NCI-H187 (cell line): ENCODE data around the gene NLRP6.
"Not testable (repeated sequence)": the region's sequence is repeated elsewhere in the genome, so short reads cannot be mapped to it uniquely, and the experiment has no call there.

Source experiments
- DNase-seq, 2 experiments: peaks; one replicate each; lab custom pipeline; 2025; lab: John Stamatoyannopoulos, UW

NLRP6 gene

DNA sequence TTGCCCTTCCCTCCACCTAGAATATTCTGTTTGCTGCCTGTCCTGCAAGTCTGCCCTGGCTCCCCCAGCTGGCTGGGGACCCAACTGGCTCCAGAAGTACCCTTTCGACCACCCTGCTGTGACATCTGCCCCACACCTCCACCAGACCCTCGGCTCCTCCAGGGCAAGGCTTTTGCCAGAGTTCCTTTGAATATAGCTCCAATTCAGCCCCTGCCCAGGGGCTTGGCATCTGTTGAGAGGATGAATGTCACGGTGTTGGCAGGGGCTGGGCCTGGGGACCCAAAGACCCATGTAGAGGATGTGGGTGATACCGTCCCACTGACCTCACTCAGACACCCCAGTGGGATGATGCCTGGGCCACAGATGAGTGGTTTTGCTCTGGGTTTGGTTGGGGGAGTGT is 4.0 kb downstream of the NLRP6 start:
- DNase-seq = no peak

DNA sequence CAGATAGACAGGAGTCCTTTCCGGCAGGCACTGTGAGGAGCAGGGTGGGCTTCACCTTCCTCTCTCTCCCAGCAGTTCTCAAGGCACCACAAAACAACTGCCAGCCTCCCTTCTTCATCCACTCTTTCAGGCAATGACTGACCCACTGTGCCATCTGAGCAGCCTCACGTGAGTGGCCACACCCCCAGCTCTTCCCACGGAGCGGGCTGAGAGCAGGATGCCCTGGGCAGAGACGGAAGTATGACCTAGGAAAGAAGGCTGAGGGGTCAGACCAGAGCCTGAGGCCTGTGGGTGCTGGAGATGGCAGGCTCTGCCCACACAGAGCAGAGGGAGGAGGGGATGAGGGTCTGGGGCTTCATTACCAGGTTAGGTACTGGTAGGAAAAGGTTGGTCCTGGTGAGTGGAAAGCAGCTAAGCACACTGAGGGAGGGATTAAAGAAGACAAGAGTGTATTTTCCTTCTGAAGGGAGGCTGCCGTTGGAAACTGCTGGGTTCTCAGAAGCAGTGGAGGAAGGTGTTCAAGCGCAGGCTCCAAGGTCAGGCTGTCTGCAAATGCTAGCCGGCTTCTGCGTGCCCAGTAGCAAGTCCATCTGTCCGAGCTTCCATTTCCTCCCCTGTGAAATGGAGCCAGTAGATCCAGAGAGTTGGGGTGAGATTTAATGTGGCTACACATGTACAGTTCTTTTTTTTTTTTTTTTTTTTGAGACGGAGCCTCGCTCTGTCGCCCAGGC is 4.6 kb downstream of the NLRP6 start:
- no peak for DNase-seq

DNA sequence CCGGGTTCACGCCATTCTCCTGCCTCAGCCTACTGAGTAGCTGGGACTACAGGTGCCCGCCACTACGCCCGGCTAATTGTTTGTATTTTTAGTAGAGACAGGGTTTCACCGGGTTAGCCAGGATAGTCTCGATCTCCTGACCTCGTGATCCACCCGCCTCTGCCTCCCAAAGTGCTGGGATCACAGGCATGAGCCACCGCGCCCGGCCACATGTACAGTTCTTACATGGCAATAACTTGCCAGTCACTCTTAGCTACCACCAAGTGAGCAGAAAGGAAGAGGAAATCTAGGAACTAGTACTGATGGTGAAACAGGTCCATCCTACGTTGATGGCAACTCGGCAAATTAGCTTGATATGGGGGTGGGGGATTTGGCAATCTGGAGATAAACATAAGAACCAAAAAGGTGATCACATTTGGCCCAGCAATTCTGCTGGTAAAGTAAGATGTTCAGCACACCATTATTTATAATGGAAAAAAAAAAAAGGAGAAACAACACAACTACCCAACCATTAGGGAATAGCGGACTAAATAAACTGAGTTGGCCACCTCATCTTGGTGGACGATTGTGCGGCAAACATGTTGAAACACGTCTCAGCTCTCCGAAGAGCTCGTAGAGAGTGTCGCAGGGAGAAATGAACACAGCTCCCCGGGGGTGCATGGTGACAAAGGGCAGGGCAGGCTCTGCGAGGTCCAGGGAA is 5.3 kb downstream of the NLRP6 start:
- no peak for DNase-seq

DNA sequence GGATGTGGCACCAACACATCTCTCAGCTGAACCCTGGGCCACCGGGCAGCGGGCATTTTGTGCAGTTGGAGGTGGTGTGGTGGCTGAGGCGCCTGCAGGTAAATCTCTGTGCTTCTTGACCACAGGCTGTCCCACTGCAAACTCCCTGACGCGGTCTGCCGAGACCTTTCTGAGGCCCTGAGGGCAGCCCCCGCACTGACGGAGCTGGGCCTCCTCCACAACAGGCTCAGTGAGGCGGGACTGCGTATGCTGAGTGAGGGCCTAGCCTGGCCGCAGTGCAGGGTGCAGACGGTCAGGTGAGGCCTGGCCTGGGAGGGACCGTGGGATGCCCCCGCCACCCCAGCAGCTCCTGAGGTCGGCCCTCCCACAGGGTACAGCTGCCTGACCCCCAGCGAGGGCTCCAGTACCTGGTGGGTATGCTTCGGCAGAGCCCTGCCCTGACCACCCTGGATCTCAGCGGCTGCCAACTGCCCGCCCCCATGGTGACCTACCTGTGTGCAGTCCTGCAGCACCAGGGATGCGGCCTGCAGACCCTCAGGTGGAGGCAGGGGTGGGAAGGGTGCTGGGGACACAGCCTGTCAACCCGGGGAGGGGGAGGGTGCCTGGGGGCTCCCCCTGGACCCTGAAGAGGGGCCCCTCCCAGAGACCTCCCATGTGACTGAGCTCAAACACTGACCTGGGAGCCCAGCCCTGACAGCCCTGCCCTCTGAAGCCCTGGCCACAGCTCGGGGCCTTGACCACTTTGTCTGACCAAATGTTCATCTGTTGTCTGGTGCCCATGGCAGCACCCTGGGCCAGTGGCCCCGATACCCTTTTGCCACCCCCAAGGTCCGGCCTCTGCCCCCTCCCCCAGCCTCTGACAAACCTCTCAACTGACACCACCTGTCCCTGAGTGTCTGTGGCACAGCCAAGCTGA is 6.2 kb downstream of the NLRP6 start:
- DNase-seq = no peak

DNA sequence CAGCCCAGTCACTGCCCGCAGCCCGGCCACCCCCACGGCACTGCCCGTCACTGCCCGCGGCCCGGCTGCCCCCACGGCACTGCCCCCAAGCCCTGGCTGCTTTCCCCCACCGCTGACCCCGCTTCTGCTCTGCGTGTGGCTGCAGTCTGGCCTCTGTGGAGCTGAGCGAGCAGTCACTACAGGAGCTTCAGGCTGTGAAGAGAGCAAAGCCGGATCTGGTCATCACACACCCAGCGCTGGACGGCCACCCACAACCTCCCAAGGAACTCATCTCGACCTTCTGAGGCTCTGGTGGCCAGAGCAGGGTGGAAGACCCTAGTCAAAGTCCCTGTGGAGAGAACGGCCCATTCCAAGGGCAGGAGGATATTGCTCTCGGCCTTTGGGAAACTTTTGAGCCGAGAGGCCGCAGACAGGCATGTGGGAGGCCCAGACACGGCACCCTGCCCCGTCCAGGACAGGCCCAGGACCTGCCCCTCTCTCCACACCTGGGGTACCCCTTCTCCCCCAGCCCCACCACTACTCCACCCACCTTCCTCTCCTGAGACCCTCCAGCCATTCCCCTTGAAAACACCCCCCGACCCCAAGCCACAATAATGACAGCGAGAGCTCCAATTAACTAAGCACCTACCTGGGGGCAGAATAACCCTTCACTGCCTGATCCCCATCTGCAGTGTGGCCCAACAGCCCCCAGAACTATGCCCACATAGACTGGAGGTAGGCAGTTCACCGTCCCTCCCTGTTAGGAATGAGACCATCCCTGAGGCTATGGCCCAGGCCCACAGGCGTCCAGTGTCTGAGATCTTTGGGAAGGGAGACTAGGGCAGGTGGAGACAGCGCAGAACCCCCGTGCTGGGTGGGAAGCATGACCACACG is 7.0 kb downstream of the NLRP6 start:
- DNase-seq = no peak

DNA sequence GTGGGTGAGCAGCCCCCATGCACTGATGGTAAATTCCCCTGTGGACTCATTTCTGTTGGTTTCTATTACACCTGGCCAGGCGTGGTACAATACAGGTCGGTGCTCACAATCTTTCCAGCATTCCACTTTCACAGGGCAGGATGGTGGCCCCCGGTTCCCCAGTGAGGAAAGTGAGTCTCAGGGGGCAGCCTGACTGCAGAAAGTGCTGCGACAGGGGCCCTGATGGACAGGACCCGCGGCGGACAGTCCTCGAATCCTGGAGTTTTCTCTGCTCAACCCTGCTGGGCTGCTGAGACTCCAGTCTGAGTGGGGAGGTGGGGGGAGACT is 7.7 kb downstream of the NLRP6 start:
- DNase-seq = no peak

DNA sequence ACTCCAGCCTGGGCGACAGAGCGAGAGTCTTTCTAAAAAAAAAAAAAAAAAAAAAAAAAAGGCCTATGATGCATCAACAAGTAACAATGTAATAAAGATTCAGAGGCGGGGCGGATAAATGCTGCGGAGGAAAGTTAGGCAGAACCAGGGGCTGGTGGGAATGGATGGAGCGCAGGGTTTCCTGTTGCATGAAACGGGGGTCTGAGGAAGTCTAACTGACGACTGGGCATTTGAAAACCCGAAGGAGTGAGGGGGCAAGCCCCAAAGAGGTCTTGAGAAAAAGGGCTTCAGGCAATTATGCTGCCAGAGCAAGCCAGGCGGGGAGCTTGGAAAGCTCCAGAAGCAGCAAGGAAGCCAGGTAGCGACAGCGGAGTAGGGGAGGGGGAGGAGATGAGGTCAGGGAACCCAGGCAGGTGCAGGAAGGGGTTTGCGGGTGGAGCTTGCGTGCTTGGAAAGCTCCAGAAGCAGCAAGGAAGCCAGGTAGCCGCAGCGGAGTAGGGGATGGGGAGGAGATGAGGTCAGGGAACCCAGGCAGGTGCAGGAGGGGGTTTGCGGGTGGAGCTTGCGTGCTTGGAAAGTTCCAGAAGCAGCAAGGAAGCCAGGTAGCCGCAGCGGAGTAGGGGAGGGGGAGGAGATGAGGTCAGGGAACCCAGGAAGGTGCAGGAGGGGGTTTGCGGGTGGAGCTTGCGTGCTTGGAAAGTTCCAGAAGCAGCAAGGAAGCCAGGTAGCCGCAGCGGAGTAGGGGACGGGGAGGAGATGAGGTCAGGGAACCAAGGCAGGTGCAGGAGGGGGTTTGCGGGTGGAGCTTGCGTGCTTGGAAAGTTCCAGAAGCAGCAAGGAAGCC is 9.0 kb downstream of the NLRP6 start:
- DNase-seq = not testable (repeated sequence)

DNA sequence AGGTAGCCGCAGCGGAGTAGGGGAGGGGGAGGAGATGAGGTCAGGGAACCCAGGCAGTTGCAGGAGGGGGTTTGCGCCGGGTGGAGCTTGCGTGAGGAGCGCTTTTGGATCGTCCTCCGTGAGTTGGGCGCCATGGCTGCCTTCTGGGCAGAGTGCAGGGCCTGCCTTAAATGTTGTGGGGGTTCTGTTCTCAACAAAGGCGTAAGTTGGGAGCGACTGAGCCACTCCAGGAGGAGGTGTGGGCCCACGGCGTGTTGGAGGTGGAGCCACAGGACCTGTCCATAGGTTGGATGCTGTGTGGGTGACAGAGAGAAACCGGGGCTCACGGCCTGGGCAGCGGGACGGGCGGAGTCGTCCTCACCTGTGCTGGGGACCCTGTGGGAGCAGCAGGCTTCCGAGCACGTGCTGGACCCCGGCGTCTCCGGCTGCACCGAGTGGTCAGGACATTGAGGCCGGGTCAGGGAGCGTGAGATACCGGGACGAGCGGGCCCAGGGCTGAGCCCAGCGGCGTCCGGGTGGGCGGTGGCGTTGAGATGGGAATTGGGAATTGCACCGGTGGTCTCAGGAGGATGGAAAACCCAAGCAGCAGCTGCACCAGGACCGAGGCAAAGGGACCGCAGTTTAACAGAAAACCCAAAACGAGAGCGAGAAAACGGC is 9.7 kb downstream of the NLRP6 start:
- no peak for DNase-seq

DNA sequence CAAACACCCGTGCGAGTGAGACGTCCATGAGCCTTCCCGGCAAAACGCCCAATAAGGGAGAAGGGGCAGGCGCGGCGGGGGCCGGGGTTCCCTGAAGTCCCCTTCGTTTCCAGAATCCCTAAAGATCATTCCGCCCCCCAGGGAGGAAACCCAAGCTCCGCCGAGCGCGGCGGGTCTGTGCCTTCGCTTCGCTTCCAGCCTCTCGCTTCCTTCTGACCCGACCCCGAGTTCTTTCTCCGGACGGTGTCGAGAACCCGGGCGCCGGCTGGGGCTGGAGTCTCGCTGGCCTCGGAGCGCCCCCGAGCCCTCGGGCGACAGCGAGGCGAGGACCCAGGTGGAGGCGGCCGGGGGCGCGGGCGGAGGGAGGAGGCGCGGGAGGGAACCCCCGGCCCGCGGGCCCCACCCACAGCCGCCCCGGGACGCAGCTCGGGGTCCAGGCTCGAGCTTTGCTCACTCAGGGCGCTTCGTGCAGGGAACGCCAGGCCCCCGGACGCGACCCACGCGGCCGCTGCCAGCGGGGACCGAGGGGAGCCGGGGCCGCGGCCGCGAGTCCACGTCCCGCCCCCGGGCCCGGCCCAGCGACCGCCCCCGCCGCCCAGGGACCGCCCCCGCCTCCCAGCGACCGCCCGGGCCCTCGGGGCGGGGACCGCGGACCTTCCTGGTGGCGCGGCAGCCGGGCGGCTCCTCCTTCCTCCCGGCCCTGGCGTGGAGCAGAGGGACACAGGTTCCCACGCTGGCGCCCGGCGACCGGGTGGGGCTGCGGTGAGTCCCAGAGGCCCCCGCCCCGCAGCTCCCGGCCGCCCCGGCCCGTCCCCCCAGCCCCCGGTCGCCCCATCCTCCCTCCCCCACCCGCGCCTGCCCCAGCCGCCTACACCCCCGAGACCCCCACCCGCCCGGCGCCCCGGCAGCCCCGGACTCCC is 10.5 kb downstream of the NLRP6 start, which contains the start of gene PGGHG:
Gene PGGHG, plus strand, starts transcription at position 649 of the 920 bp plus-strand sequence. CDS start 691 bp downstream, outside the sequence.
- no peak for DNase-seq

DNA sequence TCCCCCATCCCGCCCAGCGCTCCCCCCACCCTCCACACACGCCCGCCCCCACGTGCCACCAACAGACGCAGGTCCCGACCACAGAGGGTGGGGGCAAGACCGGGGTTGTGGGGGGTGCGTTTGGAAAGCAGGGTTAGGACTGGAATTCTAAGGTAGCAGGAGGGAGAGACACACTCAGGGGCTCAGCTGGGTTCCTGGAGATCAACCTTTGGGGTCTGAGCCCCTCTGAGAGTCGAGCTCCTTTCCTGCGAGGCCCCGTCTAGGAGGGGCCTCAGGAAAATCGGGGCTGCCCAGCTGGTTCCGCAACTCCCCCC is 11.1 kb downstream of the NLRP6 start:
- no peak for DNase-seq

DNA sequence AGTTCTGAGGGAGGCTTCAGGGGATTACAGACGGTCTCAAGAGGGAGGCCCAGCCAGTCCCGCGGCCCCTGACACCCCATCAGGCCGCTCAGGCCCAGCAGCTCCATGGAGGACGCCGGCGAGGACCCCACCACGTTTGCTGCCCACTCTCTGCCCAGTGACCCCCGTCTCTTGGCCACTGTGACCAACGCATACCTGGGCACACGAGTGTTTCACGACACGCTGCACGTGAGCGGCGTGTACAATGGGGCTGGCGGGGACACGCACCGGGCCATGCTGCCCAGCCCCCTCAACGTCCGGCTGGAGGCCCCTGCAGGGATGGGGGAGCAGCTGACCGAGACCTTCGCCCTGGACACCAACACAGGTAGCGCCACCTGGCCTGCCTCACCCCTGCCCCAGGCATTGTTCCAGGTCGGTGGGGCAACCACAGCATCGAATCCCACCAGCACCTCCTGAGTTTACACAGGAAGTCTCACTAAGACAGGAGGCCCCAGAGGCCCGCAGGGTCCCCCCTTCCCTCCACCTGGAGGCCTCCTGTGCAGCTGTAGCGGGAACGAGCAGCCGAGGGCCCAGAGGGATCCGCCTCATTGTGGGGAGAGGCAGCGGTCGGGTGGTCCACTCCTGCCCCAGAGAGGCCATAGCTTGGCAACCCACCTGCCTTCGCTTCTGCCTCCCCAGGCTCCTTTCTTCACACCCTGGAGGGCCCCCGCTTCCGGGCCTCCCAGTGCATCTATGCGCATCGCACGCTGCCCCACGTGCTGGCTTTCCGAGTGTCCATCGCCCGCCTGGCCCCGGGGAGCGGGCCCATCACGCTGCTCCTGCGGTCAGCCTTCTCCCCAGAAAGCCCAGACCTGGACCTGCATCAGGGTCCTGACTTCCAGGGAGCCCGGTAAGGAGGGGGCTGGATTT is 11.8 kb downstream of the NLRP6 start:
- no peak for DNase-seq

DNA sequence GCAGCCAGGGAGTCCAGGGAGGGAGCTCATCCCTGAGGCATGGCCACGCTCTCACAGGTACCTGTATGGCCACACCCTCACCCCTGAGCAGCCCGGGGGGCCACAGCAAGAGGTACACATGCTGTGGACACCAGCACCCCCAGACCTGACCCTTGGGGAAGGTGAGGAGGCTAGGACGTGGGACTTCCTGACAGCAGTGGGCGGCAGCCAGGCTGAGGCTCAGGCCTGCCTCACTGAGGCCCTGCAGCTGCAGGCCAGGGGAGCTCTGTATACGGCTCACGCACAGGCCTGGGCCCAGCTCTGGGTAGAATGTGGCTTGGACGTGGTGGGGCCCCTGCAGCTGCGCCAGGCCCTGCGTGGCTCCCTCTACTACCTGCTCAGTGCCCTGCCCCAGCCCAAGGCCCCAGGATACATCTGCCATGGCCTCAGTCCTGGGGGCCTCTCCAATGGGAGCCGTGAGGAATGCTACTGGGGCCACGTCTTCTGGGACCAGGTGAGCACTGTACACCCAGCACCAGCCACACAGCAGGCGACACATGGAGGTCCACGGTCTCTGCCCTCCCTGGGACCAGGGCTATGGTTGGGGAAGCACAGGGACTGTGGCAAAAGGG is 12.5 kb downstream of the NLRP6 start:
- no peak for DNase-seq

DNA sequence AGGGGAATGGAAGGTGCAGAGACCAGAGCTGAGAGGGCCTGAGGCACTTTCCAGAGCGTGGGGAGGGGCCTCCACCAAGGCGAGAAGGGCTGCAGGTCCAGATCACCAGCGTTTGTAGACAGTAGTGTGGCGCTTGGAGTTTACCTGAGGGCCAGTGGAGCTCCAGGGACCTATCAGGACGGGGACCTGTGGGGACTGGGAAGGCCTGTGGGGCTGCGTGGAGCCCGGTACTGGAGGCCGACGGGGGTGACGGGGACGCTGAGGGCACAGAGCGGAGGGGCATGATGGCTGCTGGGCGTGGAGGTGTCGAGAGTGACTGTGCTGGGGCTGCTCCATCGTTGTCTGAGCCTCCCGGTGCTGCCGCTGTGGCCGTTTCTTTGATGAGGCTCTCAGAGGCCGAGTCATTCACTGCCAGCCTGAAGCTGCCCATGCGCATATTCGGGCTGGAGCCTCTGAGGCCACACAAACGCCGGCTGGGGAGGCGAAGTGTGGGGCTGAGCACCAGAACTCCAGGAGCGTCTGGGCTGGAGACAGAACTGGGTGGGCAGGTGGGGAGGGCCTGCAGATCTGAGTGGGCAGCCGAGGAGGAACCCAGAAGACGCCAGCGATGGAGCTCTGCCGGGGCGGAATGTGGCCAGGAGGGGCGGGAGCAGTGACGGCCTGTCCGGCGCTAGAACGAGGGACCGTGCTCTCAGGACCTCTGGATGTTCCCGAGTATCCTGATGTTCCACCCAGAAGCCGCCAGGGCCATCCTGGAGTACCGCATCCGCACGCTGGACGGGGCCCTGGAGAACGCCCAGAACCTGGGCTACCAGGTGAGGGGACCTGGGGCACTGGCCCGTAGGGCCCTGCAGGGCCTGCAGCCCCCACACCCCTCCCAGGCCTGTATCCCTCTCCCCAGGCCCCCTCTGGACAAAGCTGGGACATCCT is 13.3 kb downstream of the NLRP6 start:
- no peak for DNase-seq

DNA sequence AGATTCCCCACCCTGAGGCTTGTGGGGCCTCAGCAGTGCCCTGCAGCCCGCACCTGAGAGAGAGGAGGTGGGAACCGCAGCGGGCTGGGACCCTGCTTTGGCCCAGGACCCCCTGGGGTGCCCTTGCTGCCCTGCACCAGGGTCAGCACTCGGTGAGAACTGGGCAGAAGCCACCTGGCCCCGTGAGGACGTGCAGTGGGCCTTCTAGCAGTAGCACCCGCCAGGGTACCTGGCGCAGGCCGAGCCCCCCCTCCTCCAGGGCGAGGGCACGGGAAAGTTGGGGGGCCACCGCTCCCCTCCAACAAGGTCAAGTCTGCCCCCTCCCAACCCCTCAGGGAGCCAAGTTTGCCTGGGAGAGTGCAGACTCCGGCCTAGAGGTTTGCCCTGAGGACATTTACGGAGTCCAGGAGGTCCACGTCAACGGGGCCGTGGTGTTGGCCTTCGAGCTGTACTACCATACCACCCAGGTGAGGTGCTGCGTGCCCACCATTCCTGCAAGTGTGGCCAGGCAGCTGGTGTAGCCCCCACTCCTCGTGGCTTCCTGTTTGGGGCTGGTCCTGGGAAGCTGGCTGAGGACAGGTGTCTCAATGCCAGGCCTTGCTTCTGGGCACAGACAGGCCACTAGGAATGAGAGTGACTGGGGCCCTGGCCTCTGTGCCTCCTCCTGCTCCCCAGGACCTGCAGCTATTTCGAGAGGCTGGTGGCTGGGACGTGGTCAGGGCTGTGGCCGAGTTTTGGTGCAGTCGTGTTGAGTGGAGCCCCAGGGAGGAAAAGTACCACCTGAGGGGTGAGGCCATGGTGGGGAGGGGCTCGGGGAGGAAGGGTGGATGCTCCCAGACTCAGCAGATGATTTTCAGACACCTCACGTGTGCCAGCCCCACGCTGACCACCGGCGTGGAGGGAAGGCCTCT is 14.3 kb downstream of the NLRP6 start:
- no peak for DNase-seq

DNA sequence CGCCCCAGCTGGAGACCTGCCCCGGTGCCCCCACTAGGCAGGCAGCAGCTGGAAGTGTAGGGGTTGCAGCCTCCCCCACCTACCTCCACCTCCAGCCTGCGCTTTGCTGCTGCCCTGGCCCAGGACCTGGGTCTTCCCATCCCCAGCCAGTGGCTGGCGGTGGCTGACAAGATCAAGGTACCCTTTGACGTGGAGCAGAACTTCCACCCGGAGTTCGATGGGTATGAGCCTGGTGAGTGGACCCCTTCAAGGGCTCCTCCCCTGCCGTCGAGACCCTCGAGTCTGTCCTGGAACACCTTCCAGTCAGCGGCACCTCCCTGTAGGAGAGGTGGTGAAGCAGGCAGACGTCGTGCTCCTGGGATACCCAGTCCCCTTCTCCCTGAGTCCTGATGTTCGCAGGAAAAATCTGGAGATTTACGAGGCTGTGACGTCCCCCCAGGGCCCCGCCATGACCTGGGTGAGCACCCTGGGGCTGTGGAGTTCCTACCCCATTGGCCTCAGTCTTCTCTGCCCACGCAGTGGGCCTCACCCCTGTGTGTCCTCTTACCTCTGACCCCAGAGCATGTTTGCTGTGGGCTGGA is 15.2 kb downstream of the NLRP6 start:
- DNase-seq = no peak
